Endothelial cell (in vitro differentiated cells): ENCODE results near the gene MAPK8IP1. TPM values are rescaled to one million over a fixed set of nuclear protein-coding genes. Genes with fewer than 3 reads are reported as not detected.
A peak's percentile ranks its signal among the peaks of the same experiment; 100 is the strongest.

Source experiments
- DNase-seq: peaks from one replicate; pipeline ENCODE4 v3.0.0; 2021; ENCODE audit warnings: low spot score
- H3K27ac Mint-ChIP-seq: one replicate; pipeline ENCODE4 v1.8.0; 2021; ENCODE audit warnings: mixed read lengths, inconsistent platforms; ENCODE audit not compliant: unreplicated experiment
- H3K27me3 Mint-ChIP-seq: one replicate; pipeline ENCODE4 v1.8.0; 2021; ENCODE audit warnings: mild to moderate bottlenecking, moderate library complexity, mixed read lengths, inconsistent platforms; ENCODE audit not compliant: unreplicated experiment
- H3K36me3 Mint-ChIP-seq: one replicate; pipeline ENCODE4 v1.8.0; 2021; ENCODE audit warnings: mild to moderate bottlenecking, low read depth, mixed read lengths, inconsistent platforms; ENCODE audit not compliant: unreplicated experiment
- H3K4me1 Mint-ChIP-seq: one replicate; pipeline ENCODE4 v1.8.0; 2021; ENCODE audit warnings: mild to moderate bottlenecking, mixed read lengths, inconsistent platforms; ENCODE audit not compliant: unreplicated experiment
- H3K4me3 Mint-ChIP-seq: one replicate; pipeline ENCODE4 v1.8.0; 2021; ENCODE audit warnings: mild to moderate bottlenecking, mixed read lengths, inconsistent platforms; ENCODE audit not compliant: unreplicated experiment
- H3K9me3 Mint-ChIP-seq: one replicate; pipeline ENCODE4 v1.8.0; 2021; ENCODE audit warnings: mixed read lengths, inconsistent platforms; ENCODE audit not compliant: unreplicated experiment
- total RNA-seq: library from RNA; stranded (reverse); fragmentation: NEBNext Ultra II Directional; extraction: Animal tissue kit (Norgen Biotek cat#: 25700); gene quantifications from one replicate; pipeline ENCODE4 v1.2.1, GENCODE V29; 2021; ENCODE audit not compliant: unreplicated experiment
- TF ChIP-seq, protein P1 (sequence below): fragments of 200-600 bp; sonication (generic); IDR thresholded peaks from one replicate; pipeline ENCODE4 v1.5.0; 2021; ENCODE audit warnings: antibody characterized with exemption; ENCODE audit not compliant: unreplicated experiment

The MAPK8IP1 gene
- total RNA-seq, 1 donor from 2014 or later: 3.7 TPM

GRCh38 chr11:45872651-45873356 lies 12.6 kb upstream of the MAPK8IP1 start:
- H3K36me3 Mint-ChIP-seq: peaks cover 41% of the 10 kb centered on the region
- no peaks in the 10 kb centered on the region for H3K27me3 Mint-ChIP-seq
- TF ChIP-seq, protein P1, sequence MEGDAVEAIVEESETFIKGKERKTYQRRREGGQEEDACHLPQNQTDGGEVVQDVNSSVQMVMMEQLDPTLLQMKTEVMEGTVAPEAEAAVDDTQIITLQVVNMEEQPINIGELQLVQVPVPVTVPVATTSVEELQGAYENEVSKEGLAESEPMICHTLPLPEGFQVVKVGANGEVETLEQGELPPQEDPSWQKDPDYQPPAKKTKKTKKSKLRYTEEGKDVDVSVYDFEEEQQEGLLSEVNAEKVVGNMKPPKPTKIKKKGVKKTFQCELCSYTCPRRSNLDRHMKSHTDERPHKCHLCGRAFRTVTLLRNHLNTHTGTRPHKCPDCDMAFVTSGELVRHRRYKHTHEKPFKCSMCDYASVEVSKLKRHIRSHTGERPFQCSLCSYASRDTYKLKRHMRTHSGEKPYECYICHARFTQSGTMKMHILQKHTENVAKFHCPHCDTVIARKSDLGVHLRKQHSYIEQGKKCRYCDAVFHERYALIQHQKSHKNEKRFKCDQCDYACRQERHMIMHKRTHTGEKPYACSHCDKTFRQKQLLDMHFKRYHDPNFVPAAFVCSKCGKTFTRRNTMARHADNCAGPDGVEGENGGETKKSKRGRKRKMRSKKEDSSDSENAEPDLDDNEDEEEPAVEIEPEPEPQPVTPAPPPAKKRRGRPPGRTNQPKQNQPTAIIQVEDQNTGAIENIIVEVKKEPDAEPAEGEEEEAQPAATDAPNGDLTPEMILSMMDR: peak; percentile 60
- no peaks in the 10 kb centered on the region for H3K9me3 Mint-ChIP-seq
- peak; percentile 78 for DNase-seq
- peaks cover 8% of the 10 kb centered on the region for H3K4me1 Mint-ChIP-seq
- no peak overlapping the region for H3K4me3 Mint-ChIP-seq
- H3K27ac Mint-ChIP-seq: peak overlapping the region; percentile 24

- H3K4me3 Mint-ChIP-seq: no peak overlapping the region
- DNase-seq: no peak
- peaks cover 4% of the 10 kb centered on the region for H3K27me3 Mint-ChIP-seq
Observed at GRCh38 chr11:45876401-45876800, 9.1 kb upstream of the MAPK8IP1 start.

GRCh38 chr11:45877221-45877620 lies 8.2 kb upstream of the MAPK8IP1 start:
- no peak for DNase-seq
- no peak overlapping the region for H3K4me3 Mint-ChIP-seq
- H3K4me1 Mint-ChIP-seq: peaks cover 8% of the 10 kb centered on the region
- H3K9me3 Mint-ChIP-seq: no peaks in the 10 kb centered on the region
- peaks cover 4% of the 10 kb centered on the region for H3K27me3 Mint-ChIP-seq
- TF ChIP-seq, protein P1: no peak
- no peak overlapping the region for H3K27ac Mint-ChIP-seq
- H3K36me3 Mint-ChIP-seq: peaks cover 40% of the 10 kb centered on the region

More at GRCh38 chr11:45876401-45876800, 9.1 kb upstream of the MAPK8IP1 start:
- TF ChIP-seq, protein P1: no peak
- Mint-ChIP-seq H3K36me3 (peaks cover 39% of the 10 kb centered on the region), H3K4me1 (peaks cover 8% of the 10 kb centered on the region), H3K9me3 (no peaks in the 10 kb centered on the region), H3K27ac (no peak overlapping the region)

- H3K36me3 Mint-ChIP-seq: peaks cover 43% of the 10 kb centered on the region
- no peak for DNase-seq
- H3K27me3 Mint-ChIP-seq: peaks cover 4% of the 10 kb centered on the region
- TF ChIP-seq, protein P1: no peak
- H3K4me1 Mint-ChIP-seq: peaks cover 8% of the 10 kb centered on the region
- no peaks in the 10 kb centered on the region for H3K9me3 Mint-ChIP-seq
- H3K27ac Mint-ChIP-seq: no peak overlapping the region
- H3K4me3 Mint-ChIP-seq: no peak overlapping the region
Observed at GRCh38 chr11:45877845-45878244, 7.6 kb upstream of the MAPK8IP1 start.
